HepG2 (cell line): Measurements from ENCODE around the gene XXYLT1. TPM values are rescaled to one million over a fixed set of nuclear protein-coding genes. Genes with fewer than 3 reads are reported as not detected.

Source experiments
- ASH2L ChIP-seq: fragments of 300-600, 200-600 bp; sonication (generic); IDR thresholded peaks from 2 replicates; pipeline ENCODE4 v1.7.0; 2017; ENCODE audit warnings: low read depth, mild to moderate bottlenecking, moderate library complexity, mixed read lengths, low read length; ENCODE audit not compliant: insufficient read length
- BORCS8-MEF2B ChIP-seq: sonication (generic); formaldehyde crosslinking; IDR thresholded peaks from 2 replicates; pipeline ENCODE4 v1.8.0; 2022; ENCODE audit warnings: mild to moderate bottlenecking, missing genetic modification reagents
- EZH2 ChIP-seq: conservative IDR thresholded peaks from 2 replicates; pipeline ENCODE4 v1.6.1; 2012; ENCODE audit warnings: mild to moderate bottlenecking, low read depth, low read length, moderate library complexity
- GATA4 ChIP-seq: sonication (generic); IDR thresholded peaks from 2 replicates; pipeline ENCODE4 v1.6.1; 2016; ENCODE audit warnings: antibody characterized with exemption, low read depth, borderline replicate concordance
- GATAD2A ChIP-seq: IDR thresholded peaks from 2 replicates; pipeline ENCODE4 v1.6.1; 2016
- HDAC2 ChIP-seq: sonication (generic); formaldehyde crosslinking; IDR thresholded peaks from 2 replicates; pipeline ENCODE4 v1.4.0; 2020; ENCODE audit warnings: missing genetic modification reagents
- KMT2A ChIP-seq: sonication (generic); formaldehyde crosslinking; IDR thresholded peaks from 2 replicates; pipeline ENCODE4 v1.4.0; 2020; ENCODE audit warnings: missing genetic modification reagents
- SNAPC5 ChIP-seq: sonication (generic); formaldehyde crosslinking; IDR thresholded peaks from 2 replicates; pipeline ENCODE4 v1.8.1; 2023; ENCODE audit warnings: mild to moderate bottlenecking, missing genetic modification reagents, borderline replicate concordance
- THYN1 ChIP-seq: sonication (generic); formaldehyde crosslinking; IDR thresholded peaks from 2 replicates; pipeline ENCODE4 v1.8.1; 2023; ENCODE audit warnings: low read depth, mild to moderate bottlenecking, moderate library complexity, missing genetic modification reagents, borderline replicate concordance
- YEATS4 ChIP-seq: sonication (generic); formaldehyde crosslinking; IDR thresholded peaks from 2 replicates; pipeline ENCODE4 v1.4.0; 2020; ENCODE audit warnings: missing genetic modification reagents, borderline replicate concordance
- ZBTB26 ChIP-seq: IDR thresholded peaks from 2 replicates; pipeline ENCODE4 v1.6.1; 2016; ENCODE audit warnings: missing compliant biosample characterization, missing genetic modification reagents, borderline replicate concordance
- ZFP1 ChIP-seq: IDR thresholded peaks from 2 replicates; pipeline ENCODE4 v1.6.1; 2016
- ZNF550 ChIP-seq: sonication (generic); formaldehyde crosslinking; IDR thresholded peaks from 2 replicates; pipeline ENCODE4 v1.4.0; 2020; ENCODE audit warnings: mild to moderate bottlenecking, missing genetic modification reagents, borderline replicate concordance
- ZSCAN30 ChIP-seq: sonication (generic); formaldehyde crosslinking; IDR thresholded peaks from 2 replicates; pipeline ENCODE4 v1.5.0; 2020; ENCODE audit warnings: mild to moderate bottlenecking, missing genetic modification reagents
- polyA plus RNA-seq, 8 experiments: library from polyadenylated mRNA; depleted of rRNA in 3 of 8; stranded (reverse) in 7 of 8; unstranded in 1 of 8; fragments of >200 nt; fragmentation: Illumina TruSeq in 4 of 8; extraction: Trizol in 4 of 8; gene quantifications; 2 replicates each; pipeline versions ENCODE4 v1.2.1 to v1.2.3, GENCODE V29; 2011 to 2016; ENCODE audit warnings: low read depth in 4 of 8, missing spikeins in 1 of 8, mixed read lengths in 1 of 8; ENCODE audit not compliant: insufficient read depth in 1 of 8
- total RNA-seq, 5 experiments: library from RNA; depleted of rRNA; stranded (reverse); fragments of >200 nt; fragmentation: Illumina TruSeq; extraction: Trizol; gene quantifications; 2 replicates each; pipeline ENCODE4 v1.2.3, GENCODE V29; 2016; ENCODE audit warnings: low read depth in 1 of 5
- TF ChIP-seq, protein P1 (sequence below): sonication (generic); formaldehyde crosslinking; IDR thresholded peaks from 2 replicates; pipeline ENCODE4 v1.8.0; 2022; ENCODE audit warnings: low read depth, missing genetic modification reagents
- TF ChIP-seq, protein P2 (sequence below): sonication (generic); formaldehyde crosslinking; IDR thresholded peaks from 2 replicates; pipeline ENCODE4 v1.5.0; 2020; ENCODE audit warnings: mild to moderate bottlenecking, missing genetic modification reagents, borderline replicate concordance
- TF ChIP-seq, protein P3 (sequence below): sonication (generic); IDR thresholded peaks from 2 replicates; pipeline ENCODE4 v1.6.1; 2016; ENCODE audit warnings: low read depth, borderline replicate concordance

The XXYLT1 gene
- total and polyA plus RNA-seq, 2 of the 13 experiments (the other 11 are each of a cell fraction or from before 2014, with no cell fraction given) = 17.7 to 19.0 TPM

GRCh38 chr3:195271410-195272243 lies 668 bp upstream of the XXYLT1 start (continued):
- TF ChIP-seq, protein P1, sequence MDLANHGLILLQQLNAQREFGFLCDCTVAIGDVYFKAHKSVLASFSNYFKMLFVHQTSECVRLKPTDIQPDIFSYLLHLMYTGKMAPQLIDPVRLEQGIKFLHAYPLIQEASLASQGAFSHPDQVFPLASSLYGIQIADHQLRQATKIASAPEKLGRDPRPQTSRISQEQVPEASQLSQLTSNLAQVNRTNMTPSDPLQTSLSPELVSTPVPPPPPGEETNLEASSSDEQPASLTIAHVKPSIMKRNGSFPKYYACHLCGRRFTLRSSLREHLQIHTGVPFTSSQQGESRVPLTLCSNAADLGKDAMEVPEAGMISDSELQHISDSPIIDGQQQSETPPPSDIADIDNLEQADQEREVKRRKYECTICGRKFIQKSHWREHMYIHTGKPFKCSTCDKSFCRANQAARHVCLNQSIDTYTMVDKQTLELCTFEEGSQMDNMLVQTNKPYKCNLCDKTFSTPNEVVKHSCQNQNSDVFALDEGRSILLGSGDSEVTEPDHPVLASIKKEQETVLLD (CRISPR knock-in tag) = no peak
- TF ChIP-seq EZH2 (no peak), GATA4 (no peak), ZNF550 (CRISPR knock-in tag) (no peak), HDAC2 (CRISPR knock-in tag) (peak; percentile 62), SNAPC5 (CRISPR knock-in tag) (no peak), YEATS4 (CRISPR knock-in tag) (peak; percentile 44; the same call in 1 of the 2 replicates), THYN1 (no peak), GATAD2A (CRISPR knock-in tag) (peak; percentile 62), ZFP1 (CRISPR knock-in tag) (no peak; the same call in 1 of the 2 replicates), ASH2L (peak; percentile 84), BORCS8-MEF2B (CRISPR knock-in tag) (no peak), KMT2A (CRISPR knock-in tag) (peak; percentile 77), ZSCAN30 (CRISPR knock-in tag) (no peak), ZBTB26 (no peak; the same call in 1 of the 2 replicates)
- TF ChIP-seq, protein P2, sequence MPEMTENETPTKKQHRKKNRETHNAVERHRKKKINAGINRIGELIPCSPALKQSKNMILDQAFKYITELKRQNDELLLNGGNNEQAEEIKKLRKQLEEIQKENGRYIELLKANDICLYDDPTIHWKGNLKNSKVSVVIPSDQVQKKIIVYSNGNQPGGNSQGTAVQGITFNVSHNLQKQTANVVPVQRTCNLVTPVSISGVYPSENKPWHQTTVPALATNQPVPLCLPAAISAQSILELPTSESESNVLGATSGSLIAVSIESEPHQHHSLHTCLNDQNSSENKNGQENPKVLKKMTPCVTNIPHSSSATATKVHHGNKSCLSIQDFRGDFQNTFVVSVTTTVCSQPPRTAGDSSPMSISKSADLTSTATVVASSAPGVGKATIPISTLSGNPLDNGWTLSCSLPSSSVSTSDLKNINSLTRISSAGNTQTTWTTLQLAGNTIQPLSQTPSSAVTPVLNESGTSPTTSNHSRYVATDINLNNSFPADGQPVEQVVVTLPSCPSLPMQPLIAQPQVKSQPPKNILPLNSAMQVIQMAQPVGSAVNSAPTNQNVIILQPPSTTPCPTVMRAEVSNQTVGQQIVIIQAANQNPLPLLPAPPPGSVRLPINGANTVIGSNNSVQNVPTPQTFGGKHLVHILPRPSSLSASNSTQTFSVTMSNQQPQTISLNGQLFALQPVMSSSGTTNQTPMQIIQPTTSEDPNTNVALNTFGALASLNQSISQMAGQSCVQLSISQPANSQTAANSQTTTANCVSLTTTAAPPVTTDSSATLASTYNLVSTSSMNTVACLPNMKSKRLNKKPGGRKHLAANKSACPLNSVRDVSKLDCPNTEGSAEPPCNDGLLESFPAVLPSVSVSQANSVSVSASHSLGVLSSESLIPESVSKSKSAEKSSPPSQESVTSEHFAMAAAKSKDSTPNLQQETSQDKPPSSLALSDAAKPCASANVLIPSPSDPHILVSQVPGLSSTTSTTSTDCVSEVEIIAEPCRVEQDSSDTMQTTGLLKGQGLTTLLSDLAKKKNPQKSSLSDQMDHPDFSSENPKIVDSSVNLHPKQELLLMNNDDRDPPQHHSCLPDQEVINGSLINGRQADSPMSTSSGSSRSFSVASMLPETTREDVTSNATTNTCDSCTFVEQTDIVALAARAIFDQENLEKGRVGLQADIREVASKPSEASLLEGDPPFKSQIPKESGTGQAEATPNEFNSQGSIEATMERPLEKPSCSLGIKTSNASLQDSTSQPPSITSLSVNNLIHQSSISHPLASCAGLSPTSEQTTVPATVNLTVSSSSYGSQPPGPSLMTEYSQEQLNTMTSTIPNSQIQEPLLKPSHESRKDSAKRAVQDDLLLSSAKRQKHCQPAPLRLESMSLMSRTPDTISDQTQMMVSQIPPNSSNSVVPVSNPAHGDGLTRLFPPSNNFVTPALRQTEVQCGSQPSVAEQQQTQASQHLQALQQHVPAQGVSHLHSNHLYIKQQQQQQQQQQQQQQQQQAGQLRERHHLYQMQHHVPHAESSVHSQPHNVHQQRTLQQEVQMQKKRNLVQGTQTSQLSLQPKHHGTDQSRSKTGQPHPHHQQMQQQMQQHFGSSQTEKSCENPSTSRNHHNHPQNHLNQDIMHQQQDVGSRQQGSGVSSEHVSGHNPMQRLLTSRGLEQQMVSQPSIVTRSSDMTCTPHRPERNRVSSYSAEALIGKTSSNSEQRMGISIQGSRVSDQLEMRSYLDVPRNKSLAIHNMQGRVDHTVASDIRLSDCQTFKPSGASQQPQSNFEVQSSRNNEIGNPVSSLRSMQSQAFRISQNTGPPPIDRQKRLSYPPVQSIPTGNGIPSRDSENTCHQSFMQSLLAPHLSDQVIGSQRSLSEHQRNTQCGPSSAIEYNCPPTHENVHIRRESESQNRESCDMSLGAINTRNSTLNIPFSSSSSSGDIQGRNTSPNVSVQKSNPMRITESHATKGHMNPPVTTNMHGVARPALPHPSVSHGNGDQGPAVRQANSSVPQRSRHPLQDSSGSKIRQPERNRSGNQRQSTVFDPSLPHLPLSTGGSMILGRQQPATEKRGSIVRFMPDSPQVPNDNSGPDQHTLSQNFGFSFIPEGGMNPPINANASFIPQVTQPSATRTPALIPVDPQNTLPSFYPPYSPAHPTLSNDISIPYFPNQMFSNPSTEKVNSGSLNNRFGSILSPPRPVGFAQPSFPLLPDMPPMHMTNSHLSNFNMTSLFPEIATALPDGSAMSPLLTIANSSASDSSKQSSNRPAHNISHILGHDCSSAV = no peak
- TF ChIP-seq, protein P3, sequence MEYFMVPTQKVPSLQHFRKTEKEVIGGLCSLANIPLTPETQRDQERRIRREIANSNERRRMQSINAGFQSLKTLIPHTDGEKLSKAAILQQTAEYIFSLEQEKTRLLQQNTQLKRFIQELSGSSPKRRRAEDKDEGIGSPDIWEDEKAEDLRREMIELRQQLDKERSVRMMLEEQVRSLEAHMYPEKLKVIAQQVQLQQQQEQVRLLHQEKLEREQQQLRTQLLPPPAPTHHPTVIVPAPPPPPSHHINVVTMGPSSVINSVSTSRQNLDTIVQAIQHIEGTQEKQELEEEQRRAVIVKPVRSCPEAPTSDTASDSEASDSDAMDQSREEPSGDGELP = no peak
